Keratinocyte (primary cell): ENCODE measurements around the gene MMP24OS. TPM values are rescaled to one million over a fixed set of nuclear protein-coding genes. Genes with fewer than 3 reads are reported as not detected.

Source experiments
- DNase-seq: peaks from one replicate; pipeline ENCODE4 v3.0.0-alpha.2; 2011; ENCODE audit warnings: low read depth, missing footprints, low spot score
- FAIRE-seq: peaks from 2 replicates; lab custom pipeline; 2011; peaks lifted over from hg19 to GRCh38; lab: Jason Lieb, UNC
- H2AFZ ChIP-seq: 2 replicates; pipeline ENCODE4 v1.6.0; 2012; ENCODE audit warnings: low read length, control low read depth, inconsistent platforms; ENCODE audit not compliant: control insufficient read depth
- H3K27ac ChIP-seq: 2 replicates; pipeline ENCODE4 v1.5.1; 2011; ENCODE audit warnings: low read length; ENCODE audit not compliant: control insufficient read depth, insufficient read depth
- H3K27me3 ChIP-seq: 3 replicates; pipeline ENCODE4 v1.6.0; 2011; ENCODE audit warnings: low read length; ENCODE audit not compliant: control insufficient read depth, insufficient read depth; ENCODE audit errors: extremely low read depth
- H3K36me3 ChIP-seq, 2 experiments: 2 replicates in 1 of 2; 3 replicates in 1 of 2; pipeline ENCODE4 v1.5.1; 2011; ENCODE audit warnings: low read length in 2 of 2, mild to moderate bottlenecking in 1 of 2; ENCODE audit not compliant: control insufficient read depth in 2 of 2, insufficient read depth in 2 of 2; ENCODE audit errors: extremely low read depth in 1 of 2
- H3K4me1 ChIP-seq: 3 replicates; pipeline ENCODE4 v1.5.1; 2011; ENCODE audit warnings: low read length; ENCODE audit not compliant: control insufficient read depth, insufficient read depth; ENCODE audit errors: extremely low read depth
- H3K4me2 ChIP-seq: 3 replicates; pipeline ENCODE4 v1.6.0; 2011; ENCODE audit warnings: low read depth, low read length; ENCODE audit not compliant: control insufficient read depth, insufficient read depth; ENCODE audit errors: extremely low read depth
- H3K4me3 ChIP-seq, 3 experiments: fragments of 200-600 bp in 1 of 3; sonication (generic) in 1 of 3; 2 replicates in 2 of 3; 3 replicates in 1 of 3; pipeline ENCODE4 v1.5.1; 2011 to 2016; ENCODE audit warnings: low read length in 3 of 3, mild to moderate bottlenecking in 3 of 3, control low read depth in 2 of 3, inconsistent platforms in 1 of 3, low read depth in 1 of 3, mixed read lengths in 1 of 3, mixed run types in 1 of 3, moderate library complexity in 1 of 3; ENCODE audit not compliant: control insufficient read depth in 2 of 3, insufficient read depth in 2 of 3; ENCODE audit errors: extremely low read depth in 1 of 3
- H3K79me2 ChIP-seq: 2 replicates; pipeline ENCODE4 v1.6.0; 2012; ENCODE audit warnings: low read length; ENCODE audit not compliant: control insufficient read depth, insufficient read depth
- H3K9ac ChIP-seq: 3 replicates; pipeline ENCODE4 v1.6.0; 2011; ENCODE audit warnings: low read length; ENCODE audit not compliant: control insufficient read depth, insufficient read depth; ENCODE audit errors: extremely low read depth
- H3K9me1 ChIP-seq: 3 replicates; pipeline ENCODE4 v1.6.0; 2011; ENCODE audit warnings: low read length; ENCODE audit not compliant: control insufficient read depth, insufficient read depth; ENCODE audit errors: extremely low read depth
- H3K9me3 ChIP-seq: 2 replicates; pipeline ENCODE4 v1.5.1; 2012; ENCODE audit warnings: low read depth, low read length; ENCODE audit not compliant: control insufficient read depth
- H4K20me1 ChIP-seq: 3 replicates; pipeline ENCODE4 v1.6.0; 2011; ENCODE audit warnings: low read length; ENCODE audit not compliant: control insufficient read depth, insufficient read depth; ENCODE audit errors: extremely low read depth
- CTCF ChIP-seq, 3 experiments: IDR thresholded peaks in 1 of 3; conservative IDR thresholded peaks in 1 of 3; optimal IDR thresholded peaks in 1 of 3; 2 replicates in 2 of 3; 3 replicates in 1 of 3; pipeline versions ENCODE3 to v1.5.1; 2011; ENCODE audit warnings: low read length in 3 of 3, mild to moderate bottlenecking in 3 of 3, moderate library complexity in 2 of 3, control low read depth in 1 of 3, inconsistent platforms in 1 of 3; ENCODE audit not compliant: insufficient read depth in 2 of 3; ENCODE audit errors: extremely low read depth in 1 of 3
- EZH2 ChIP-seq: IDR thresholded peaks from one replicate; pipeline ENCODE4 v1.6.1; 2012; ENCODE audit warnings: inconsistent platforms, mild to moderate bottlenecking, low read length, moderate library complexity
- dilution Hi-C: fragments of 300-500 bp; cut with MboI; formaldehyde crosslinking; loops from one replicate; pipeline ENCODE4 v1.7.0; 2020; ENCODE audit warnings: low sequenced_read_pairs; ENCODE audit not compliant: extremely low pct_ligation_motif_present
- polyA plus RNA-seq, 5 experiments: library from polyadenylated mRNA; depleted of rRNA in 3 of 5; stranded (reverse) in 3 of 5; stranded (forward) in 1 of 5; unstranded in 1 of 5; fragments of >200 nt; gene quantifications; 1 replicate in 1 of 5; 2 replicates in 3 of 5; 3 replicates in 1 of 5; pipeline versions ENCODE4 v1.2.1 to v1.2.3, GENCODE V29; 2011 to 2012; ENCODE audit warnings: missing spikeins in 2 of 5, low read depth in 1 of 5, low replicate concordance in 1 of 5

Gene MMP24OS
- polyA plus RNA-seq, 1 donor (not counting 4 experiments of a cell fraction or from before 2014, with no cell fraction given): 19.5 TPM

- TF ChIP-seq EZH2: no peak
- no peak for TF ChIP-seq CTCF (optimal IDR thresholded peaks at IDR 0.05 in 1 of 3, IDR thresholded peaks at IDR 0.05 in 1 of 3, conservative IDR thresholded peaks at IDR 0.05 in 1 of 3; ENCODE audit: extremely low read depth in 1 of 3, insufficient read depth in 2 of 3, low read length in 3 of 3)
- DNase-seq (peak; percentile 85), FAIRE-seq (peak; percentile 83)
- Histone ChIP-seq H3K4me2 (peak overlapping the region; percentile 92), H3K4me1 (peaks cover 22% of the 10 kb centered on the region), H3K9me3 (no peaks in the 10 kb centered on the region), H4K20me1 (no peaks in the 10 kb centered on the region), H3K4me3 (peak overlapping the region in 1 of 3 experiments; percentile 85), H3K27ac (peak overlapping the region; percentile 85), H3K36me3 (peaks cover 2 to 25% of the 10 kb centered on the region in 2 experiments), H3K9ac (no peak overlapping the region), H3K79me2 (peaks cover 34% of the 10 kb centered on the region), H3K27me3 (no peaks in the 10 kb centered on the region), H3K9me1 (no peaks in the 10 kb centered on the region), H2AFZ (no peak overlapping the region)
- dilution Hi-C loops: no loop called here
These were observed 7.8 kb upstream of the MMP24OS start for GRCh38 chr20:35285806-35286076.

DNA sequence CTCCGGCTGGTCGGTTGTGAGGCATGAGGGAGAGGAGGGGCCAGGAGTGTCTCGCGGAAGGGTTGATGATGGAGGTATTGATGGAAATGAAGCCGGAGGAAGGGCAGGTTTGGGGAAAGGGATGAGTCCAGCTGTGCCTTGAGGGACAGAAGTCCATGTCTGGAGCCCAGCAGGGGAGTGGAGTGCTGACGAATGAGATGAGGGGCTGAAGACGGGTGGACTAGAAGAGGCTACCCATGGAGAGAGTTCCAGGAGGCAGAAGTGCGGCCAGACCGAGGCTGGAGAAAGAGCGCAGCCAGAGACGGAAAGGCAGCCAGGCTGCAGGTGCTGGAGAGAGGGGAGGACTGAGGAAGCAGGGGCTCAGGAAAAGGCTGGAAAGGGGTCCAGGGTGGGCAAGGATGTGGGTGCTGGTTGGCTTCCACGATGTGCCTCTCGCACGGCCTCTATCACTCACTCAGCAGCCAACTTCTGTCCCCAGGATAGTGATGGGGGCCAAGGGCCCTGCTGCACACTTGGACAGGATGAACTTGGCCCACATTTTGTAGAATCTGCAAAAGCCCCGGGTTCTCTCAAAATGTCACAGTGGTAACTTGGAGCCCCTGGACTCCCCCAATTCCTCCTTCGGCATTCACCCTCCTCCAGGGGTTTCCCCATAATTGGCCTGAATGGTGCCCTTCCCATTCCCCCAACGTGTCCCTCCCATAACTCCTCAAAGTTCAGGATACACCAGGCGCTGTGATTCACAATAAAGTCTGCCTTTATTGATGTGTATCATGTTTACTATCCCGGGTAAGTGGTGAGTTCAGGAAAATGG, 7.3 kb upstream of the MMP24OS start:
- FAIRE-seq: no peak
- peaks cover 23% of the 10 kb centered on the region for H3K4me1 ChIP-seq

More for the DNA sequence above, 7.3 kb upstream of the MMP24OS start:
- dilution Hi-C loops: no loop called here
- H3K4me3 ChIP-seq: peak overlapping the region; percentile 76 to 85 (median 80)
- no peaks in the 10 kb centered on the region for H3K27me3 ChIP-seq
- no peaks in the 10 kb centered on the region for H4K20me1 ChIP-seq
- DNase-seq: no peak
- H3K79me2 ChIP-seq: peaks cover 37% of the 10 kb centered on the region
- peak overlapping the region; percentile 85 for H3K9ac ChIP-seq
- TF ChIP-seq EZH2 (no peak), CTCF (optimal IDR thresholded peaks at IDR 0.05 in 1 of 3, IDR thresholded peaks at IDR 0.05 in 1 of 3, conservative IDR thresholded peaks at IDR 0.05 in 1 of 3; ENCODE audit: extremely low read depth in 1 of 3, insufficient read depth in 2 of 3, low read length in 3 of 3) (no peak)
- H3K27ac ChIP-seq: peak overlapping the region; percentile 85
- peak overlapping the region; percentile 92 for H3K4me2 ChIP-seq
- H3K9me3 ChIP-seq: no peaks in the 10 kb centered on the region
- peak overlapping the region; percentile 92 for H2AFZ ChIP-seq
- peaks cover 4 to 31% of the 10 kb centered on the region in 2 experiments for H3K36me3 ChIP-seq
- H3K9me1 ChIP-seq: no peaks in the 10 kb centered on the region
